ENCODE data around the gene ELFN2. TPM values are rescaled to one million over a fixed set of nuclear protein-coding genes. Genes with fewer than 3 reads are reported as not detected.

ELFN2 gene
- total and polyA plus RNA-seq, 2 donors (not counting 3 experiments of a cell fraction or from before 2014, with no cell fraction given): 0.41 to 1.3 TPM

DNA sequence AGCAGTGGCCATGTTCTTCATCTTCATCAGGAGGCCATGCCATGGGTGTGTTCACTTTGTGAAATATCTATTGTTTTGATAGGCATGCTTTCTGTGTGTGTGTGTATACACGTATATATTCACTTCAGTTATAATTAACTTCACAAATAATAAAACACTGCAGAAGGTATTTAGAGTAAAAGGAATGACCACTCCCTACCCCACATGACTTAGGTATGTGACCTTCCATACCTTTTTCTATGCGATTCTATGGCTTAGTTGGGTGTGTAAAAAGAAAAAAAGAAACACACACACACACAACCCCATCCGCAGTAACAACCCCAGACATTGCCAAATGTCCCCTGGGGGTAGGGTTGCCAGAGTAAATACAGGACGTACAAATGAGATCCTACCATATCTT, 73.0 kb downstream of the ELFN2 start:
- no peaks in the 10 kb centered on the region for H4K20me1 ChIP-seq (replicated peaks; ENCODE audit: control insufficient read depth, extremely low read depth, insufficient read depth, low read length)
- H3K27ac ChIP-seq (ENCODE audit: insufficient read depth, low read depth, low read length): no peak overlapping the region
- DNase-seq (ENCODE audit: low read depth, low spot score) (no peak), FAIRE-seq (no peak)
- BruUV-seq (replicated peaks): no TSS peak
- dilution Hi-C loops (cut with MboI; ENCODE audit: extremely low pct_ligation_motif_present, low sequenced_read_pairs) (no loop called here), intact Hi-C loops (cut with micrococcal nuclease) (no loop called here)
- ChIA-PET POLR2A (no interaction called here), CTCF (no interaction called here)
- no peaks in the 10 kb centered on the region for H3K9me1 ChIP-seq (replicated peaks; ENCODE audit: control insufficient read depth, extremely low read depth, insufficient read depth, low read length)
- H3K9me3 ChIP-seq (replicated peaks; ENCODE audit: control insufficient read depth, insufficient read depth, low read length): no peaks in the 10 kb centered on the region
- H3K4me1 ChIP-seq (ENCODE audit: control insufficient read depth, extremely low read depth, insufficient read depth, low read length): no peaks in the 10 kb centered on the region
- no peak overlapping the region for H3K9ac ChIP-seq (replicated peaks; ENCODE audit: extremely low read depth, insufficient read depth, low read length)
- H2AFZ ChIP-seq (ENCODE audit: low read depth, low read length): no peak overlapping the region
- no peaks in the 10 kb centered on the region for H3K36me3 ChIP-seq (ENCODE audit: control insufficient read depth in 2 of 2, extremely low read depth in 1 of 2, insufficient read depth in 2 of 2, low read length in 2 of 2)
- no peak for TF ChIP-seq POLR2AphosphoS5 (IDR thresholded peaks at IDR 0.05; ENCODE audit: insufficient read depth, low read depth, low read length)
- TF ChIP-seq POLR2A (IDR thresholded peaks at IDR 0.05; ENCODE audit: low read depth, low read length): no peak
- no peak for TF ChIP-seq EZH2 (IDR thresholded peaks at IDR 0.05; ENCODE audit: borderline replicate concordance, low read depth, low read length, severe bottlenecking)
- TF ChIP-seq FOS (IDR thresholded peaks at IDR 0.05; ENCODE audit: borderline replicate concordance, insufficient read depth, low read length): no peak
- no peak for TF ChIP-seq MYC (IDR thresholded peaks at IDR 0.05; ENCODE audit: low read depth, low read length)
- no peak for TF ChIP-seq JUN (IDR thresholded peaks at IDR 0.05; ENCODE audit: borderline replicate concordance, insufficient read depth, insufficient read length, low read depth)
- no peak for TF ChIP-seq CTCF (IDR thresholded peaks at IDR 0.05; ENCODE audit: extremely low read depth in 1 of 2, insufficient read depth in 1 of 2, low read depth in 1 of 2, low read length in 2 of 2)
- no peak for TF ChIP-seq GATA2 (IDR thresholded peaks at IDR 0.05; ENCODE audit: insufficient read depth, insufficient read length, low read depth, low read length)
- TF ChIP-seq MAX (IDR thresholded peaks at IDR 0.05; ENCODE audit: insufficient read depth, insufficient read length): no peak
- H3K4me3 ChIP-seq (replicated peaks in 1 of 3; ENCODE audit: insufficient read depth in 1 of 3, low read depth in 1 of 3, low read length in 3 of 3): no peak overlapping the region
- peaks cover 0 to 11% of the 10 kb centered on the region in 2 experiments for H3K27me3 ChIP-seq (ENCODE audit: control insufficient read depth in 2 of 2, insufficient read depth in 2 of 2, low read length in 2 of 2)
- H3K79me2 ChIP-seq (ENCODE audit: control insufficient read depth, insufficient read depth, low read length): no peaks in the 10 kb centered on the region
- no peak overlapping the region for H3K4me2 ChIP-seq (ENCODE audit: insufficient read depth, low read length)

Measured in endothelial cell of umbilical vein (primary cell).